Endometrial microvascular endothelial cells (primary cell): ENCODE measurements around the gene TLE6. TPM values are rescaled to one million over a fixed set of nuclear protein-coding genes. Genes with fewer than 3 reads are reported as not detected.
"Not testable (repeated sequence)": the region's sequence is repeated elsewhere in the genome, so short reads cannot be mapped to it uniquely, and the experiment has no call there.

Source experiments
- in situ Hi-C: cut with HindIII; loops from 2 replicates; pipeline ENCODE4 v1.10.0; 2017; ENCODE audit warnings: low sequenced_read_pairs, low pct_unique_long_range_greater_than_20kb; ENCODE audit errors: inconsistent ontology term
- total RNA-seq: library from RNA; depleted of rRNA; stranded (reverse); fragments of >200 nt; gene quantifications from one replicate; pipeline ENCODE4 v1.2.3, GENCODE V29; 2015; ENCODE audit errors: inconsistent ontology term

The TLE6 gene
- total RNA-seq, 1 donor from 2014 or later, result 0.09 TPM

DNA sequence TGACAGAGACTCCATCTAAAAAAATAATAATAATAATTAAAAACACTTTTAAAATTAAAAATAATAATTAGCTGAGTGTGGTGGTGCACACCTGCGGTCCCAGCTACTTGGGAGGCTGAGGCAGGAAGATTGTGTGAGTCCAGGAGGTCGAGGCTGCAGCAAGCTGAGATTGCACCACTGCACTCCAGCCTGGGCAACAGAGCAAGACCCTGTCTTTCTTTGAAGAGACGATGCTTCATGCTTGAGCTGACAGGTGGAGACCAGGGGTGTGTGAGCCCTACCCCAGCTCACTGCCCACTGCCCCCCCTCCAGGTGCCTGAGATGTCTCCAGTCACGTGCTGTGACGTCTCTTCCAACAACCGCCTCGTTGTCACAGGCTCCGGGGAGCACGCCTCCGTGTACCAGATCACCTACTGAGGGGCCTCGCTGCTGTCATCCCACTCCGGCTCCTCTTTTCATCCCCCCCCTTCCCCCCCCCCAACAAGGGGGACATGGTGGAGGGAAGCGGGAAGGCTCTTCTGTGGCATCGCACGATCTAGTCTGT is 17.3 kb downstream of the TLE6 start:
- in situ Hi-C loops, result no loop called here

GRCh38 chr19:2997720-2998119 is 20.4 kb downstream of the TLE6 start:
- in situ Hi-C loops, result no loop called here

- in situ Hi-C loops, result no loop called here
Observed at GRCh38 chr19:2998642-2999041, 21.3 kb downstream of the TLE6 start.

GRCh38 chr19:3001235-3001800 is 24.0 kb downstream of the TLE6 start:
- in situ Hi-C loops, result no loop called here

- in situ Hi-C loops, result no loop called here
Observed at GRCh38 chr19:3003046-3003445, 25.7 kb downstream of the TLE6 start.

DNA sequence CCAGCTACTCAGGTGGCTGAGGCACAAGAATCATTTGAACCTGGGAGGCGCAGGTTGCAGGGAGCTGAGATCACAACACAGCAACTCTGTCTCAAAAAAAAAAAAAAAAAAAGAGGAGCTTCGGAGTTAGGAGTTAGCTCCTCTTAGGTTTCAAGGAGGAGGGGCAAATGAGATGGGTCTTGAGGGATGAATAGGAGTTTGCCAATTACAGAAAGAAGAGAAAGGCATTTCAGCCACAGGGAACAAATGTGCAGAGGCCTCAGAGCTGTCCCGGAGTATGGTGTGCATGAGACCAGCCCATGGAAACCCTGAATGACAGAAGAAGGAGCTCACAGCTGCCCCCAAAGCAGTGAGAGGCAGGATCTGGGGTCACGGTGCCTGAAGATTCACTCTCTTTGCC is 27.2 kb downstream of the TLE6 start:
- in situ Hi-C loops, result no loop called here

- in situ Hi-C loops, result no loop called here
Observed at GRCh38 chr19:3005345-3005744, 28.0 kb downstream of the TLE6 start.

DNA sequence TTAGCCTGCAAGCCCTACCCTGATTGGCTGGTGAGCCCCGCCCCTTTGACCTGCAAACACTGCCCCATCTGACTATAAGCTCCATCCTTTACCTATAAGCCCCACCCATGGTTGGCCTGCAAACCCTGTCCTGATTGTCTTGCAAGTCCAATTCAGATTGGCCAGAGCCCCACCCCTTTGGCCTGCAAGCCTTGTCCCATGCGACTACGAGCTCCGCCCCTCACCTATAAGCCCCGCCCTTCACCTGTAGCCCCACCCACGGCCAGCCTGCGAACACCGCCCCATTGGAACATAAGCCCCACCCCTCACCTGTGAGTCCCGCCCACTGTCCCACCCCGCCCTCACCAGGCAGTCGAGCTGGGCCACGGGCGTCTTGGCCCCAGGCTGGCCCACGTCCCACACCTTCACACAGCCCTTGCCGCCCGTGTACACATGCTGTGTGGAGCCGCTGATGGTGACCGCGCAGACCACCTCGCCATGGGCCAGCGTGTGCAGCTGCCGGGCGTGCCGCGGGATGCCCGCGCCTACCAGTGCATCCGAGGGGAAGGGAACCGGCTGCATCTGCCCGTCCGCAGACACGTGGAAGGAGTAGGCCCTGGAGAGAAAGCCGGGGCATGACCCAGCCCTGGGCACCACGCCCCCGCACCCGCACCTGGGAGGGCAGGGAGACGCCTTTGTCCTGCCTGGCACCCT is 28.9 kb downstream of the TLE6 start:
- in situ Hi-C loops, result no loop called here

DNA sequence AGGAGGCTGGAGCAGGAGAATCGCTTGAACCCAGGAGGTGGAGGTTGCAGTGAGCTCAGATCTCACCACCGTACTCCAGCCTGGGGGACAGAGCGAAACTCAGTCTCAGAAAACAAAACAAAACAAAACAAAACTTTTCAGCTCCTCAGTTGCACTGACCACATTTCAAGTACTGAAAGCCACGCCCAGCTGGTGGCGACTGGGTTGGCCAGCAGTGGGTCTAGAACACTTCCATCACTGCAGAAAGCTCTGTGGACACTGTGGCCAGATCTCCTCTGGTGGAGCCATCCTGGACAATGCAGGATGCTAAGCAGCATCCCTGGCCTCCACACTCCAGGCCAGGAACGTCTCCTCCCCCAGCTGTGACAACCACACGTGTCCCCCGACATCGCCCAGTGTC is 30.6 kb downstream of the TLE6 start:
- in situ Hi-C loops, result no loop called here

- in situ Hi-C loops, result no loop called here
Observed at GRCh38 chr19:3008994-3009393, 31.6 kb downstream of the TLE6 start.

DNA sequence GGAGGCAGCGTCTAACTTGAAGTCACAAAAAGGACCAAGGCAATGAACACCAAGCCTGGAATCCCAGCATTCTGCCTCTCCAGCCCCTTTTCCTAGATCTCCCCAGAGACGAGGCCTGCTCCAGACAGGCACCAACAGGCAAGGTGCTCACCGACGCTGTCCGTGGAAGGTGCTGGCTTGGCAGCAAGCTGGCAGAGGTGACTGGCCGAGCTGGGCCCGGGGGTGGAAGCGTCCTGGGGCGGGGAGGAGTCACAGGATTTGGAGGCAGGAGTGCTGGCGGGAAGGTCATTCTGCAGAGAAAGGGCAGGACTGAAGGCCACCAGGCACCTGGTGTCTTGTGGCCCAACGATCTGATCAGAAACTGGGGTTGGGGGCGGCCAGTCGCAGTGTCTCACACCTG is 33.5 kb downstream of the TLE6 start:
- in situ Hi-C loops, result no loop called here

DNA sequence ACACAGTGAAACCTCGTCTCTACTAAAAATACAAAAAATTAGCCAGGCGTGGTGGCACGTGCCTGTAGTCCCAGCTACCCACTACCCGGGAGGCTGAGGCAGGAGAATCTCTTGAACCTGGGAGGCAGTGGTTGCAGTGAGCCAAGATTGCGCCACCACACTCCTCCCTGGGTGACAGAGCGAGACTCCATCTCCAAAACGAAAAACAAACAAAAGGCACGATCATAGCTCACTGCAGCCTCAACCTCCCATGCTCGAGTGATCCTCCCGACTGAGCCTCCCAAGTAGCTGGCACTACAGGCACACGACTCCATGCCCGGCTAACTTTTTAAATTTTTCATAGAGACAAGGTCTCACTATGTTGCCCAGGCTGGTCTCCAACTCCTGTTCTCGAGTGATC is 34.7 kb downstream of the TLE6 start:
- in situ Hi-C loops, result not testable (repeated sequence)

DNA sequence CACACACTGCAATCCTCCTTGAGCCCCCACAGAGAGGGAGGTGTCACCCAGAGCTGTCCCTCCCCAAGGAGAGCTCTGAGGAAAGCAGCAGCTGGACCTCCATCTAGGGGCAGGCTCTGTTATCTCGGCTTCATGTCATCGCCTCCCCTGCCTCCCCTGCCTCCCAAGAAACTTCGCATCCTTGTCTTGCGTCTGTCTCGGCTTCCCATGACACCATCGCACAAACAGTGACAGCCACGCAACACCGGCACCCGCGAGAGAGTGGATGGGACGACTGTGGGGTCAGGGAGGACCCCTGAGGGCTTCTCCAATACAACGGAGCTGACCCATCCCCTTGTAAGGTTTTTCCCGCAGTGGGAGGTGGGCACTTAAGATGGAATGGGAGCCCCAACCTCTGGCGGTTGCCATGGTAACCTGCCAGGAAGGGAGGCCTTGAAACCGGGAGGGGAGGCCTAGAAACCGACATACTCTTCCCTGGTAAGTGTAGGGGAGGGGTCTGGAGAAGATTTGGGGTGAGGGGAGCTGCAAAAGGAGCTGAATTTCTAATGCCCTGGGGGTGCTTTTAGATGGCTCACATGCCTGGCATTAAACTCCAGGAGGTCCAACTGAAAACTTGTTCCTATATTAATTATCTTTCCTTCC is 35.4 kb downstream of the TLE6 start:
- in situ Hi-C loops, result no loop called here

DNA sequence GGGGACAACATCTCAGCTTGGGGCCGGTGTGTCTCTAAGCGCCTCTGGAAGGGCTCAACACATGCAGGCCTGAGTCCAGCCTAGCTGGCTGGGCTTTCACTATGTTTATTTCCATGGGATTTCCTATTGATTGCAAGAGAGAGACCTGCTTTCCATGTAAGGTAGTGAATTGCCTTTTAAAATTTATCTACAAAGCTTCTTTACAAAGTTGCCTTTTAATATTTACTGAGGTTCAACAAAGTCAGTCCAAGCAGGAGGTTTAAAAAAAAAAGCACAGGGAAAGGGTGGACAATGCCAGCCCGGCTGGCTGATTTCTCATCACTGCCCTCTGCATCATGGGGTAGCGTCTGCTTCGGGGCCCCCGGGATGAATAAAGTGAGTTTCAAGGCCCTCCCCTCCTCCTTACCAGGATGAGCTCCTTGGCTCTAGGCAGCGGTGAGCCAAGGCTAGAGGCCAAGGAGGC is 35.9 kb downstream of the TLE6 start:
- in situ Hi-C loops, result no loop called here

- in situ Hi-C loops, result no loop called here
Observed at GRCh38 chr19:3014135-3014534, 36.8 kb downstream of the TLE6 start.

DNA sequence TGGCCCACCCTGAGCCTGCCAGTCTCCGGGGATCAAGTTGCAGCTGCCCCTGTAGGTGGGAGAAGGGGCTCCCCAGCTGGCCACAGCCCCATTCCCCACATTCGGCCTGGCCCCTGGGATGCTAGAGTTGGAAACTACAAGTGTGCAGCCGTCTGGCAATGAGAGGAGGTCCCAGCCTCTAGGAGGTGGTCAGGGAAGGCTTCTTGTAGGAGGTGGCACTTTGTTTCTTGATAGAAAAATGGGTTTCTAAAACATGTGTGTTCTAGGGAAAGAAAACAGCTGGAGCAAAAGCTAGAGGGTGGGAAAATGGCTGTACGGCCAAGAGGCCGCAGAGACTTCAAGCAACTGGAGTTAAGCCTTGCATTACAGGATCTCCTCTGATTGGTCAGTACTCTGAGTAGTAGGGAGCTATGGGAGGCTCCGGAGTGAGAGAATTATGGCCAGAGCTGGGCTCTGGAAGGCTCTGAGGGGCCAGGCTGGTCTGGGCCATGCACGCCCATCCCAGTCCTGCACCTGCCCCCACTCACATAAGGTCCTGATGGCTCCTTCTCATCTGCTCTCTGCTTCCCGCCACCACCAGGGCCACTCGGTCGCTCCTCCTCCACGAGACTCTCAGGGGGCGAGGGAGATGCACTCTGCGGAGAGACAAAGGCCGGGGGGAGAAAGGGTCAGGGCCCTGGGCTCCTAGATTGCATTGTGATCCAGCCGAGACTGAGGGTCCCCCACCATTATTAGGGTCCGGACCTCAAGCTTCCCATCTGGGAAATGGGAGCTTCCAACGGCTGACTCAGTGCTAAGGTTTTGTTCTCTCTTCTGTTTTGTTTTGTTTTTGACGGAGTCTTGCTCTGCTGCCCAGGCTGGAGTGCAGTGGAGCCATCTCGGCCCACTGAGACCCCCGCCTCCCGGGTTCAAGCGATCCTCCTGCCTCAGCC is 38.0 kb downstream of the TLE6 start:
- in situ Hi-C loops, result no loop called here

- in situ Hi-C loops, result no loop called here
Observed at GRCh38 chr19:3017923-3018322, 40.6 kb downstream of the TLE6 start.

GRCh38 chr19:3019211-3019854 is 42.0 kb downstream of the TLE6 start:
- in situ Hi-C loops, result no loop called here
